NCI-H1930 (cell line): ENCODE results near the gene AGPAT3.

Source experiments
- DNase-seq, 2 experiments: peaks; one replicate each; lab custom pipeline; 2025; lab: John Stamatoyannopoulos, UW

AGPAT3 gene

DNA sequence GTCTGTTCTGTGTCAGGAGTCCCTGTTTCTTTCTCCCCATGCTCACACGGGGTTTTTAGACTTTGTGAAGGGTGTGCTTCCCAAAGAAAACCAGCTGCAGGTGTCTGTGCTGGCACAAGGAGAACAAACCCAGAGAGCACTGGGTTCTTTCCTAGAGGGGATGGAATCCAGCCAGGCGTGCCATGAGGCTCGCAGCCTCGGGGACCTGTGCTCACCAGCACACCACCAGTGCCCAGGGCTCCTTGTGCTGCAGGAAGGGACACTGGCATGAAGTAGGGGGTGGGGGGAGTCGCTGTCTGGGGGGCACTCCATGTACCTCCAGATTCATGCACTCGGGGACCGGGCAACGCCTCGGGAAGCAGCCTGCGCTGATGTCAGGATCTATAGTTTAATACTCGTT is 57.9 kb downstream of the AGPAT3 start:
- no peak for DNase-seq

DNA sequence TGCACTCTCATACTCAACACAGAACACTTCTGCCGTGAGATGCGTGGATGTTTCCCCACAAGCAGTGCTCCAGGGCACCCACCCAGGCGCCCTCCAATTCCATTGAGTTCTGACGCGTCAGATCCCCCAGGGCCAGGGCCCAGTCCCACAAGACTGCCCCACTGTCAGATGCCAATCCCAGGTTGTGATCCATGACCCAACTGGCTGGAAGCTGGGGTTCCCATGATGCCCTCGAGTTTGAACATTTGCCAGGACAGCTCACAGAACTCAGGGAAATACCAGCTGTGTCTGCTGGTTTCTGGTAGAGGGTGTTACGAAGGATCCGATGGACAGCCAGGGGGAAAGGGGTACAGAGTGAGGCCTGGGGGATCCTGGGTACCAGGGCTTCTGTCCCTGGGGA is 58.4 kb downstream of the AGPAT3 start:
- DNase-seq, result no peak

DNA sequence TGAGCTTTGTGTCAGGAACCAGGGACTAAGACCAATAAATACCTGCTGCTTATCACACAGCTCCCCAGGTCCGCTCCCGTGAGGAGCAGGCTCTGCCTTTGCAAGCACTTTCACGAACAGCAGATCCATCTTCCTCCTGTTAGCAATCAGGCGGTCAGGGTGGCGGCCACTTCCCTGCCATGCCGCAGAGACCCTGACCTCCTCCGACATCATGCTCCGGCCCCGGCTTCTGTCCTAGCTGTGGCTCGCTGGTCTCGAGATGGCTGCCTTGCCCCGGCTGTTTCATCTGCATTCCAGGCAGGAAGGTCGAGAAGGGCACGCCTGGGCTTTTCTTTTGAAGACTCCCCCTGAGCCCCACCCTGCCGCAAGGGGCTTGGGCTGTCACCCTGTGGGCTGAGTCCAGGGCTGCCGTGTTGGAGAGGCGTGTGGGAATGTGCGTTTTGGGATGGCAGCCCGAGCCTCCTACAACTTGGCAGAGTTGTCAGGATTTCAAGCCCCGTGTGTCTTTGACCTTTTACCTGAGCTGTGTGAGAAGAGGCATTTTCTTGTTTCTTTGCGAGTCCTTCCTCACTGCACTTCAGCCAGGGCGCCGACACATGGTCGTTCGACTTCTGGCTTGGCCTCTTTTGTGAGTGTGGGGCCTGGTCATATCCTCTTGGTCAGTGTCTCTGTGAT is 59.5 kb downstream of the AGPAT3 start:
- no peak for DNase-seq

DNA sequence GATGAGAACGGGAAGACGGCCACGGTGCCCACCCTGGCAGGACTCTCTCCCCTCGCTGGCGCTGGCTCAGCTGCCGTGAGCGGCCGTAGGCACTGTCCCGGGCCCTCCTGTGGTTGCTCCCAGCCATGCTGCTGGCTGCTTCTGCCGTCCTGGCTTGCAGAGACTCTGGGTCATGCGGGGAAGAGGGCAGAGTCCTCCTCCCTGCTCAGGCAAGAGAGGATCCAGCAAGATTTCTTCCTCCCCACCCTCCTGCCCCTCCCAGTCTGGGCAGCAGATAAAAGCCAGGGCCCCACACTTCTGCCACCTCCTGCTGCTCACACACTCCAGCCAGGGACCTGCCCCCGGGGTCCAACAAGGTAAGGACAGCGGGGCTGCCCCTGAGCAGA is 60.1 kb downstream of the AGPAT3 start:
- no peak for DNase-seq

DNA sequence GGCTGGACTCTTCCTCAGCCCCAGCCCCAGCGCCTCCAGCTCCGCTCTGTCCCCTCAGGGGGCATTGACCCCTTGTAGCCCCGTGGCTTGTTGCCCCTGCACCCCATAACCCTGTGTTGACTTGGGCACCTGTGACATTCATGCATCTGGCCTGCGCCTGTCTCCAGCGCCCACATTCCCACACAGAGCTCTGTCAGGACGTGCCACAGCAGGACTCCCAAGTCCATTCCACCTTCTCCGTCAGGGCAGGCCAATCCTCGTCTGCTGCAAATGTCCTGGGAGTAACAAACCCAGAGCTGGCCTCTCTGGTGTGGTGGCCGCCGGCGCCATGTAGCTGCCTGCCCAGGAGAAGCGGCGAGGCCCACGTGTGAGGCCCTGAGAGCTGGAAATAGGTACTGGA is 60.6 kb downstream of the AGPAT3 start:
- DNase-seq, result no peak

DNA sequence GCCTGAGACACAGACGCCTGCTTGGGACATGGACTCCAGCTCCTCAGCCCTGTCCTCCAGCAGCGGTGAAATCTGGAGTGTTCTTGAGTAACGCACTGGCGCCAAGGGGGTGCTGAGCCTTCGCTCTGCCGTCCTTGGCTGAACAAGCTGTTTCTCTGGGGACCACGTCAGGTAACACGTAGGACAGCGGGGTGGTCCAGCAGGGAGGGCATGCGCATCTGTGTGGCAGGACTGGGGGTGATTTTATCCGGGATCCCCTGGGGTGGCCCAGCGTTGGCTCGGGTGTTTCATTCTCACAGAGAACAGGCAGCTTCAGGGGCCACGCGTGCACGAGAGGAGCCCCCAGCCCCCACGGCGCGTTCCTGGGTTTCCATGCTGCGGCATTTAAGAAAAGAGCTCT is 61.2 kb downstream of the AGPAT3 start:
- no peak for DNase-seq

DNA sequence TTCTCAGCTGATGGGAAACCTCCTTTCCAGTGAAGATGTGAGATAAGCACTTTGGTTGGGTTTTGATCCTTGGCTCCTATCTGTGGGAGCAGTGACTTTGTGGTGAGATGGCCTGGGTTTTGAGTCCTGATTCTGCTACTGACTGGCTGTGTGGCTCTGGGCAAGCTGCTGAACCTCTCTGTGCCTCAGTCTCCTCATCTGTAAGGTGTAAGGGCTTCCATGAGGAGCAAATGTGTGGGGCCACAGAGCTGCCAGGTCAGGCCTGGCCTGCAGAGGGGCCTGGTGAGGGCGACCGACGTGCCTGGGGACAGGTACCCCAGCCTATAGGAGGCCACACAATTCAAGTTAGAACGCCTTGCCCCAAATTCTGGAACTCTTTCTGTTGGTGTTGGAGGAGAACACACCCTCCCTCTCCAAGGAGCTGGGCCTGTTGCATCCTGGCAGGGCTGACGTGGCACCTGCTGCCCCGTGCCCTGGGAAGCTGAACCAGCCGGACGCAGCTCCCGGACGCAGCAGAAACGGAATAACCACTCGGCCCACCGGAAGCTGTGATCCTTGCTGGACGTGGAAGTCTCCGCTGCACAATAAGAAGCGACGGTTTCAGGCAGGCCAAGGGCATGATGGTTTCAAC is 62.7 kb downstream of the AGPAT3 start:
- DNase-seq, result no peak

DNA sequence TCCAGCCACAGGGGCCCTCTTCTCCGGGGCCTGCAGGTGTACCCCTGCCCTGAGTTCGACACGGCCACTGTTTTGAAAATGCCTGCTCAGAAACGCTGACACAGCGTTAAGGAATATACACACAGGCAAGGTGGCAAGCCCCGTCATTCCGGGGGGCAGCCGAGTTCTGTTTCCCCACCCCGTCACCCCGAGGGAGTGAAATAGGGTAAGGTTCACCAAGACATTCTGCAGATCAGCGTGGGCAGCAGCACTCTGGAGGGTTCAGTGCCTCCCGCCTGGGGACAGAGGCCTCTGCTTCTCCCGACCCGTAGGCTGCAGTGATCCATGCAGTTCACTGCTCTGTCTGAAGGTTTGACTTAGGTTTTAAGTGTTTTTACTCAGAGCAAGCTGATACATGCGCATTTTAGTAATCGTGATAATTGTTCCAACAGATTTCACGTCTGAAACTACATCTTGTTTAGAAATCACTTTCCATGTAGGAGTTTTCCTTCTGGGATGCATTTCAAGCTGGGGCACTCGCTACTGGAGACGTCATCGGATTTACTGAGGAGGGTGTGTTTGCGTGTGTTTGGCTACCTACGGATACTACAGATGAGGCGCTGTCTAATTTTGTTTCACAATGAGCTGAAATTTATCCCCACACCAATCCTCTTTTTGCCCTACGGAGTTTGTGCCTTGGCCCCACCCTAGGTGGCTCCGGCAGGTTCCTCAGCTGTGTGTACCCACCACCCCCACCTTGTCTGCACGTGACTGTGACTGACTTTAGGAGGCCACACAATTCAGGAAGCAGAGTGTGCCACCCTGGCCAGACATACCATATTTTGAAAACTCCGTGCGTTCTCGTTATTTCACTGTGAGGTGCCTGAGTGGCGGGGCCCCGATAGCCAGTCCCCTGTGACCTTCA is 63.5 kb downstream of the AGPAT3 start:
- DNase-seq, result no peak

DNA sequence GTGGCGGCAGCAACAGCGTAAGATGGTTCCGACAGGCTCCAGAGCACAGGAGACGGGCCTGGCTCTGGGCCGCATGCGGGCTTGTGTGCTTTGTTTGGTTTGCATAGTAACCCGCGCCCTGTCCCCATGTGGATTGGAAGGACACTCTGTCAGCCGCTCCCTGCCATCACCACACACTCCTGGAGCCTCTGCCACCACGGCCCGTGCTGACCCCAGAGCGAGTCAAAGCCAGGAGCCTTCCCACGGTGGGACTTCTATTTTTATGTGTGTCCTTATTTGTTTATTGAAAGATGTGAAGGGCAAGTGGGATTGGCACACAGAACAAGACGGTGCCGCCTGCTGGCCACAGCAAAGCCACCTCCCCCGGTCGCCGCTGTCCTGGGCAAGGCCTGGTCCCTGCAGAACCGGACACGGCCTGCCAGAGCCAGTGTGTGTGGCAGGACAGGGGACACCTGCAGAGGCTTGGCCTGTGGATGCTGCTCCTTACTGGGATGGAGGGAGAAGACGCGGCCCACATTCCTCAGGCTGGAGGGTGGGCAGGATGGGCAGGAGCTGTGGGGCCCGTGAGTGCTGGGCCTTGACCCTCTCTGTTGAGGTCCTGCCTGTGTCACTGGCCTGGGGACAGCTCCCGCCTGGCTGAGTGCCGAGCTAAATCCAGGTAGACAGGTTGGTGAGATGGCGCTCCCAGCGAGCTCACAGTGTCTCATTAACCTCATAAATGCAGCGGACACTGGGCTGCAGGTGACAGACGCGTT is 64.4 kb downstream of the AGPAT3 start:
- no peak for DNase-seq

DNA sequence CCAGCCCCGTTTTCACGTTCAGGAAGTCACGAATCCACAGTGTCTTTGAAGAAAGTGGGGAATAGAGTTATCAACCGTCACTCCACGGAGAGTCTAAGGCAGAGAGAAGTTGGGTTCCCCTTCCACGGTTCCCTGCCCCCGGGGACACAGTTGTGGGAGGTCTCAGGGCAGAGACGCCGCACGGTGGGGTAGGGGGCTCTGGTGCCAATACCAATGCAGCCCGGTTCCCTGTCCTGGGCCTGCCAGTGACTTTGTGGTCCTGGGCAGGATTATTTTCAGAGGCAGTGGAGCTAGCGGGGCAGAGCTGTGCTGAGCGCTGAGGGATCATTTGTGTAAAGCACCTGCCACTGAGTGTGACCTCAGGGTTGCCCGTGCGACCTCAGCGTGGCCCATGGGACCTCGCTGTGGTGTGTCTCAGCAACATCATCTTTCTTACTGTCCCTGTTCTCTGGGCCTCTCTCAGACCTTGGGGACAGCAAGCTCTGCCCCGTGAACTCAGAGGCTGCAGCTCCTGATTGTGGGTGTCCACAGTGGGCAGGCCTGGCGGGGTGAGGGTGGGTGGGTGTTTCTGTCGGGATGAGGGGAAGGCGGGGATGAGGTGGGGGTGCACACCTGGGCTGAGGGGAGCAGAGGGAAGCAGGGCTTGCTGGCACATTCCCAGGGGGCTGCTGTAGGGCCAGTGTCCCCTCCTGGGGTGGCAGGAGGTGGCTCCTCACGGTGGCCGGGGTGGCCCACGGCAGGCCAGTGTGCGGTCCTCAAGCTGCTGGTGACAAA is 65.2 kb downstream of the AGPAT3 start:
- DNase-seq, result no peak

DNA sequence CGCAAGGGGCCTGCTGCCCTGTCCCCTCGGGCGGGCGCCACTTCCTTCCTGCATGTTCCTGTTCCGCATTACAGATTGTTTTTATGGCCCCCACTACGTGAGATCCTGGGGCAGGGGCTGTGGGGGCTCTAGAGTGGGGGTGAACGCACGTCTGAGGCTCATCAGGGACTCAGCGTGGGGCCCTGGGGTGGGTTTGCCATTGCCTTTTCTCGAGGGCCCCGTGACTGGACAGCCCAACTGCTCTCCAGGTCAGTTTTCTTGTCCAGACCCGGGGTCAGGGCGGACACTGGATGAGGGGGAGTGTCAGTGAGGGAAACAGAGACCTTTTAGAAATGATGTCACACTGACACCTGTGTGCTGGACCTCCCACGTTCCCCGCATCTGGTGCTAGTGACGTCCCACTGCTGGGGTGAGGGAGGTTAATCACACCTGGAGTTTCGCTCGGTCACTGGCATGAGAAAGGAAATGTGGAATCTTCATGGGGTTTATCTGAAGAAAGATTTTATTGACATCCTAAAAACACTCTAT is 65.9 kb downstream of the AGPAT3 start:
- no peak for DNase-seq

DNA sequence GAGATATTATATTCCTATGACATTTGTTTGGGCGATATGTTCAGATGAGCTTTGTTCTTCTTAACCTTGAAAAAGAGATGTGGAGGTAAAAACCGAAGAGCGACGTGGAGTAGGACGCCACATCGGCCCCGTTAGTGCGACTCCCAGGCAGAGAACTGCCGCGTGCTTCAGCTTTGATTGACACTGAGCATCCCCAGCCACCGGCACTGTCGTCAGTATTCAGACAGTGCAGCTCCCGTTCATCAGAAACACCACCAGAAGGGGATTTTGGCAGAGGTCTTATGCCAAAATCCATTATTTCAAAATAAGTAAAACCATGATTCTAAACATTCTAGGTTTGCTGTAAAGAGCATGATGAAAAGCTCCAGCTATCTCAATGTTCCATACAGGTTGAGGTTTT is 66.5 kb downstream of the AGPAT3 start:
- no peak for DNase-seq

DNA sequence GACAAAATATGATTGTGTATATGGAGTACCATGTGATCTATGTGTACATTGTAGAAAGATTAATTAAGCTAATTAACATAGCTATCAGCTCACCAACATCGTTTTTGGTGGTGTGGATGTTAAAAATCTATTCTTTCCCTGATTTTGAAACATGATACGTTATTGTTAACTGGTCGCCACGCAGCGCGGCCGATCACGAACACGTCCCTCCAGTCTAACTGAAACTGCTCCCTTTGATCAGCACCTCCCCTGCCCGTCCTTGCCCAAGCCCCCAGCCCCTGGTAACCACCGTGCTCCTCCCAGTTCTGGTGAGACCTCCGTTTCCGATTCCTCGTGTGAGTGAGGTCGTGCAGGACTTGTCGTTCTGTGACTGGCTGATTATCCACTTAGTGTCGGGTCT is 67.0 kb downstream of the AGPAT3 start:
- DNase-seq, result no peak

DNA sequence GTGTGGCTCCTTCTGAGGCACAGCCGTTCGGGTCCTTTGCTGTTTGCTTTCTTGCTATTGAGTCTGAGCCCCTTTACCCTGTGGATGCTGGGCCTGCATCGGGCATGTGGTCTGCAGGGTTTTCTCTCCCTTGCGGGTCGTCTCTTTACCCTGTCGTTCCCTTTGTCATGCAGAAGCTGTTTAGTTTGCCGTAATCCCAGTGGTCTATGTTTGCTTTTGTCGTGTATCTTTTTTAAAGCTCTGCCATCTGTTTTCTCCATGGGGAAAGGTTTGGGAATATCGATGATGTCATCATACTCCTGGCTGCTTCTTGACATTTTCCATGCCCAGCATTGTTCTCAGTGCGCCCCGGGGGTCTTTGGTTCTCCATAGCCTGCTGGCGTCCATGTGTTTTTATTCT is 68.2 kb downstream of the AGPAT3 start:
- DNase-seq, result no peak

DNA sequence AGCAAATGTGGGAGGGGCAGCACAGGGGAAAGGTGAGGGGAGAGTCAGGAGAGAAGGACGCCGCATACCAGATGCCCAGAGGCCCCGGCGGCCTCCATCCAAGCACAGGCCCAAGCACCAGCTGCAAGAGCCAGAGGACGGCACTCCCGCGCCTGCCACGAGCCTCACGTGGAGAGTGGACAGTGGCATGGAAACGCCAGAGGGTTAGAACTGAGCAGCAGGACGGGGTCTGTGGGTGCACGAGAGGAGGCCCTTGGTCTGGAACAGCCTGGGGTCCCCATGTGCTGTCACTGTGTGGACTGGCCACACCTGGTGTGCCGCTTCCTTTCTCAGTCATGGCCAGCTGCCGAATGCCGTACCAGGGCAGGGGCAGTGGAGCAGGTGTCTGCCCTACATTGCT is 68.7 kb downstream of the AGPAT3 start:
- no peak for DNase-seq

DNA sequence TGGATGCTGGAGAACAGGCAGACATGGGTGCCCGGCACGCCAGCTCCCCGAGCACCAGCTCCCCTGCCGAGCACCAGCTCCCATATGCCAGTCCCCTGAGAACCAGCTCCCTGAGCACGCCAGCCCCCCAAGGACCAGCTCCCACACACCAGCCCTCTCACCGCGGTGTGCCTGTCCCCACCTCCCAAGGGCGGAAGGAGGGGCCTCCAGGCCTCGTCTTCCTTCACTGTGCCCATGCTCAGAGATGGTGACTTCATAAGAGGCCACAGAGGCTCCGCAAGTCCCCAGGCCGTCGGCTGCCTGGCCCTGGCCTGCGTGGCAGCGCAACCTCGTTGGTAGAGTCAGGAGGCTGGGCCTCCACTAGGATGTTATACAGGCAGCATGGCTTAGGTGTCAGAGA is 69.1 kb downstream of the AGPAT3 start:
- no peak for DNase-seq

DNA sequence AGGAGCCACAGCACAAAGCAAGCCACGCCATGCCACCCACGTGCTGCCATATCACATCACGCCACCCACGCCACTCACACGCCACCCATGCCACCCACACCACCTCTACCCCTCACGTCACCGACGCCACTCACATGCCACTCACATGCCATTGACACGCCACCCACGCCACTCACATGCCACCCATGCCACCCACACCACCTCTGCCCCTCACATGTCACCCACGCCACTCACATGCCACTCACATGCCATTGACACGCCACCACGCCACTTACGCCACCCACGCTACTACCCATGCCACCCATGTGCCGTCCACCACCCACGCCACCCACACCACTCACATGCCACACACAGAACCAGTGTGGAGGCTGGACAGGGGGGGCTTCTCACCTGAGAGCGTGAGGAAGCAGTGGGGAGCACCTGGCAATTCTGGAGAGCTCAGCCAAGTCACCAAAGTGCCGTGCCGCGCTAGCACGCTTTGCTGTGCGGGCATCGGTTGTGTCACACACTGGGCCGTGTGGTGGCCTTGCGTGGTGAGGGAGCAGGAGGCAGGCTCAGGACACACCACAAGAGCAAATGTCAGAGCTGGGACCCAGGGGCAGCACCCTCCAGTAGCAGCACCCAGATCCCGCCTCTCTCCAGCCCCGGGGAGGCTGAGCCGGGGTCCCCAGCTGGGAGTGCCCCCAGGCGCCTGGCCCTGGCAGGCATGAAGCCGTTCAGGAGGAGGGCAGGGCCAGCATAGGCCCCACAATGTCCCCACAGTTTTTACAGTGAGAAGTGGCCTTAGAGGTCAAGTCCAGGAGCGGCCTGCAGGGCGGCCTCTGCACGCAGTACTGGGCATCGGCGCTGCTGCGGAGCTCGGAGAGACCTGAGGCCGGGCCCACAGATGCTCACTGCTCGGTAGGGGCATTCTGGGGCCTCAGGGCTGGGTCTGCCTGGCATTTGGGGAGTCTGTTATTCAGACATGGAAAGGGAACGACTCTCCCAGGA is 70.0 kb downstream of the AGPAT3 start:
- no peak for DNase-seq

DNA sequence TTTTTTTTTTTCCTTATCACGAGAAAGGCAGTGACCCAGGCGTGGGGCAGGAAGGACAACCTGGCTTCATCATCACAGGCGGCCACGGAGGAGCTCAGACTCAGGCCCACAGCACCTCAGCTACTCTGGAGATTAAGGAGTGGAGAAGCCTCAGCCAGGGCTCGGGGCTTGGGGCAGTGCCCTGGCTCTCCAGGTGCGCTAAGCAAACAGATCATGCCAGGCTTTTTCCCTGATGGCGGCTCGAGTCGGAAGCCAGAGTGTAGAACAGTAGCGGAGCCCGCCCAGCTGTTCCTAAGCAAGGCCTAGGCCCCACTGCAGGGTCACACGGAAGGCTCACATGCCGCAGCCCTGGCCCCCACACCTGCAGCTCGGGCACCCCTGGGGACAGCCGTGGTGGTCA is 70.7 kb downstream of the AGPAT3 start:
- no peak for DNase-seq

DNA sequence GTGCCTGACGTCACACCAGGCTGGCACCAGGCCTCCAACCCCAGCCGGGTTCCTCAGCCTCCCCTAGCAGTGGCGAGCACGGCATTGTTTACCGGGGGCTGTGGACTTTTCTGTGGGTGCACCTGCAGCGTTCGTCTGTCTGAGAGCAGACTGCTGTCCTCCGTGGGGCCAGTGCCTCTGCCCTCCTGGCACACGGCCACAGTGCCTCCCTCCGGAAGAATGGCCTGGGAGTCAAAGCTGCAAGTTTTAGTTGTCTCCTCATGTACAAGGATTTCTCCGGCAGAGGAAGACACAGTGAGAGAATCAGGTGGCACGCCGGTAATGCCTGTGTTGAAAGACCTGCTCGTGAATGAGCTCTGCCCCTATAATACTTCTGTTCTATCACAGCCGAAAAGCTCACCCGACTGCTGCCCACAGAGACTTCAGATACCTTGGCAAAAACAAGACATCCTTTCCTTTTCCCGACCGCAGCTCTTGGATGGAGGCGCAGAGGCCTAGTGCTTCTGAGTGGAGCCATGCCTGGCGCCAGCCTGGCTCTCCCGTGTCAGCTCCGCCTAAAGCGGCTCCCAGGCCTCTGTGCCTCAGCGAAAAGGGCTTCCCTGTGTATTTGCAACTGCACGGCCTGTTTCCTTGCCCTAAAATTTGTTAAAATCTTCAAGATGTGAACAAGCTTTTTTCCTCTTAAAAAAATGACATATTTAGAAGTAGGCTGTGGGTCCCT is 71.4 kb downstream of the AGPAT3 start:
- no peak for DNase-seq
